ENCODE measurements around the gene NTRK3. TPM values are rescaled to one million over a fixed set of nuclear protein-coding genes. Genes with fewer than 3 reads are reported as not detected.
A peak's percentile ranks its signal among the peaks of the same experiment; 100 is the strongest.

NTRK3 gene
- total and polyA plus RNA-seq, 8 donors: 4.1 to 9.8 (median 7.4) TPM

GRCh38 chr15:88252441-88252840 lies 4.1 kb downstream of the NTRK3 start:
- H3K9me3 ChIP-seq: no peaks in the 10 kb centered on the region
- no peak overlapping the region for H3K4me3 ChIP-seq
- TF ChIP-seq, protein P1, sequence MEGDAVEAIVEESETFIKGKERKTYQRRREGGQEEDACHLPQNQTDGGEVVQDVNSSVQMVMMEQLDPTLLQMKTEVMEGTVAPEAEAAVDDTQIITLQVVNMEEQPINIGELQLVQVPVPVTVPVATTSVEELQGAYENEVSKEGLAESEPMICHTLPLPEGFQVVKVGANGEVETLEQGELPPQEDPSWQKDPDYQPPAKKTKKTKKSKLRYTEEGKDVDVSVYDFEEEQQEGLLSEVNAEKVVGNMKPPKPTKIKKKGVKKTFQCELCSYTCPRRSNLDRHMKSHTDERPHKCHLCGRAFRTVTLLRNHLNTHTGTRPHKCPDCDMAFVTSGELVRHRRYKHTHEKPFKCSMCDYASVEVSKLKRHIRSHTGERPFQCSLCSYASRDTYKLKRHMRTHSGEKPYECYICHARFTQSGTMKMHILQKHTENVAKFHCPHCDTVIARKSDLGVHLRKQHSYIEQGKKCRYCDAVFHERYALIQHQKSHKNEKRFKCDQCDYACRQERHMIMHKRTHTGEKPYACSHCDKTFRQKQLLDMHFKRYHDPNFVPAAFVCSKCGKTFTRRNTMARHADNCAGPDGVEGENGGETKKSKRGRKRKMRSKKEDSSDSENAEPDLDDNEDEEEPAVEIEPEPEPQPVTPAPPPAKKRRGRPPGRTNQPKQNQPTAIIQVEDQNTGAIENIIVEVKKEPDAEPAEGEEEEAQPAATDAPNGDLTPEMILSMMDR (IDR thresholded peaks at IDR 0.05): no peak
- no peaks in the 10 kb centered on the region for H3K36me3 ChIP-seq
- H3K4me1 ChIP-seq: peaks cover 0 to 13% of the 10 kb centered on the region in 2 donors
- no peak overlapping the region for H3K27ac ChIP-seq
- DNase-seq (peak in 1 of 4 donors; percentile 61), ATAC-seq (no peak)
- intact Hi-C loops (cut with DNase I): no loop called here
- peaks cover 37 to 83% of the 10 kb centered on the region in 2 donors for H3K27me3 ChIP-seq

- intact Hi-C loops (cut with DNase I): no loop called here
- H3K36me3 ChIP-seq: no peaks in the 10 kb centered on the region
- H3K9me3 ChIP-seq: no peaks in the 10 kb centered on the region
- H3K4me3 ChIP-seq: no peak overlapping the region
- TF ChIP-seq, protein P1 (IDR thresholded peaks at IDR 0.05): no peak
- ATAC-seq (no peak), DNase-seq (no peak)
- peaks cover 0 to 12% of the 10 kb centered on the region in 2 donors for H3K4me1 ChIP-seq
- peaks cover 25 to 81% of the 10 kb centered on the region in 2 donors for H3K27me3 ChIP-seq
- H3K27ac ChIP-seq: no peak overlapping the region
Observed at GRCh38 chr15:88250826-88251225, 5.7 kb downstream of the NTRK3 start.

DNA sequence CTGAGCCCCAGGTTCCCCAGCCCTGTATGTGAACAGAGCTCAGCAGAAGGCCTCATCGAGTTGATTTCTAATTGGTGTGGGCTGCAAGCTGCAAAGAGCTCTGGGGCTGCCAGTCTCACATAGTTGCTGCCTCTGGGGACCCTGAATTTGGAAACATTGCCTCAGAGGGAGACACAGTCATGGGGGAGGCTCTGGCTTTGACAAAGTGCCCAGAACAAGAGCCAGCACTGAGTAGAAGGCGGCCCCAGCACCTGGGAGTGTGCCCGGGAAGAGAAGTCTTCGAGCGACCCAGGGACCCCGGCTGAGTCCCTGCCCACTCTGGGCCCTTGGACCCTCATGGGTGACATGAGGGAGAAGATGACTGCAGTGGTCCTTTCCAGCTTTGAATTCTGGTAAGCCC lies 7.3 kb downstream of the NTRK3 start:
- intact Hi-C loops (cut with DNase I): no loop called here
- no peak overlapping the region for H3K27ac ChIP-seq

GRCh38 chr15:88247914-88248313 lies 8.6 kb downstream of the NTRK3 start:
- Histone ChIP-seq H3K27ac (no peak overlapping the region), H3K4me1 (peaks cover 0 to 4% of the 10 kb centered on the region in 2 donors), H3K9me3 (no peaks in the 10 kb centered on the region), H3K36me3 (no peaks in the 10 kb centered on the region), H3K4me3 (no peak overlapping the region), H3K27me3 (peaks cover 0 to 53% of the 10 kb centered on the region in 2 donors)
- DNase-seq (no peak), ATAC-seq (no peak)
- TF ChIP-seq, protein P1 (IDR thresholded peaks at IDR 0.05): no peak
- intact Hi-C loops (cut with DNase I): no loop called here

More for the DNA sequence above, 7.3 kb downstream of the NTRK3 start:
- no peak overlapping the region for H3K4me3 ChIP-seq
- H3K27me3 ChIP-seq: peaks cover 9 to 66% of the 10 kb centered on the region in 2 donors
- peaks cover 0 to 4% of the 10 kb centered on the region in 2 donors for H3K4me1 ChIP-seq
- no peaks in the 10 kb centered on the region for H3K9me3 ChIP-seq
- ATAC-seq (no peak), DNase-seq (no peak)
- TF ChIP-seq, protein P1 (IDR thresholded peaks at IDR 0.05): no peak
- no peaks in the 10 kb centered on the region for H3K36me3 ChIP-seq

- TF ChIP-seq, protein P1 (IDR thresholded peaks at IDR 0.05): peak; percentile 91 to 96
- peaks cover 0 to 42% of the 10 kb centered on the region in 2 donors for H3K27me3 ChIP-seq
- no peak overlapping the region for H3K27ac ChIP-seq
- H3K9me3 ChIP-seq: no peaks in the 10 kb centered on the region
- ATAC-seq: peak; percentile 97
- intact Hi-C loops (cut with DNase I): no loop called here
- peaks cover 0 to 4% of the 10 kb centered on the region in 2 donors for H3K4me1 ChIP-seq
- H3K36me3 ChIP-seq: no peaks in the 10 kb centered on the region
- DNase-seq: peak; percentile 64 to 92 (median 75)
- no peak overlapping the region for H3K4me3 ChIP-seq
Observed at GRCh38 chr15:88246666-88247446, 9.7 kb downstream of the NTRK3 start.
